Fibroblast of peridontal ligament (primary cell): ENCODE measurements around the gene SLC25A42.
A peak's percentile ranks its signal among the peaks of the same experiment; 100 is the strongest.
"Not testable (repeated sequence)": the region's sequence is repeated elsewhere in the genome, so short reads cannot be mapped to it uniquely, and the experiment has no call there.

Experiments used
- DNase-seq: peaks from one replicate; pipeline ENCODE4 v3.0.0-alpha.2; 2010; ENCODE audit errors: extremely low read depth

The SLC25A42 gene

GRCh38 chr19:19063183-19064097 lies at the start of gene SLC25A42:
Gene SLC25A42 (plus strand): TSS chr19:19063994. CDS start chr19:19096125, 32,131 bp downstream.
- peak; percentile 99 for DNase-seq

GRCh38 chr19:19021115-19021514 lies 42.7 kb upstream of the SLC25A42 start:
- peak; percentile 77 for DNase-seq

GRCh38 chr19:19022380-19022961 lies 41.3 kb upstream of the SLC25A42 start:
- DNase-seq, result no peak

- not testable (repeated sequence) for DNase-seq
These were observed 40.4 kb upstream of the SLC25A42 start for GRCh38 chr19:19023376-19023775.

GRCh38 chr19:19025861-19026260 lies 37.9 kb upstream of the SLC25A42 start:
- DNase-seq, result no peak

GRCh38 chr19:19026299-19026971 lies 37.4 kb upstream of the SLC25A42 start:
- DNase-seq, result peak; percentile 44

- no peak for DNase-seq
These were observed 36.6 kb upstream of the SLC25A42 start for GRCh38 chr19:19027228-19027627.

- no peak for DNase-seq
These were observed 35.3 kb upstream of the SLC25A42 start for GRCh38 chr19:19028526-19028925.

GRCh38 chr19:19031891-19032290 lies 31.9 kb upstream of the SLC25A42 start:
- no peak for DNase-seq

- peak; percentile 90 for DNase-seq
These were observed 31.2 kb upstream of the SLC25A42 start for GRCh38 chr19:19032420-19033175.

GRCh38 chr19:19033176-19033425 lies 30.7 kb upstream of the SLC25A42 start:
- no peak for DNase-seq

GRCh38 chr19:19033426-19034203 lies 30.2 kb upstream of the SLC25A42 start, which contains the start of the genes ARMC6 and SUGP2:
Gene ARMC6 (plus strand): TSS chr19:19033603. CDS start chr19:19034210, 607 bp downstream.
Gene SUGP2 (minus strand): TSS chr19:19033517. CDS start chr19:19031071, 2,446 bp downstream.
- DNase-seq, result peak; percentile 77

GRCh38 chr19:19034204-19034624 lies 29.6 kb upstream of the SLC25A42 start:
- peak; percentile 37 for DNase-seq

GRCh38 chr19:19039901-19040300 lies 23.9 kb upstream of the SLC25A42 start:
- no peak for DNase-seq

GRCh38 chr19:19040417-19040816 lies 23.4 kb upstream of the SLC25A42 start:
- peak; percentile 98 for DNase-seq

- no peak for DNase-seq
These were observed 21.0 kb upstream of the SLC25A42 start for GRCh38 chr19:19042732-19043280.

- DNase-seq, result no peak
These were observed 20.3 kb upstream of the SLC25A42 start for GRCh38 chr19:19043481-19043880.

- DNase-seq, result no peak
These were observed 19.9 kb upstream of the SLC25A42 start for GRCh38 chr19:19043881-19044280.

GRCh38 chr19:19049406-19049805 lies 14.4 kb upstream of the SLC25A42 start:
- DNase-seq, result no peak

GRCh38 chr19:19050104-19050503 lies 13.7 kb upstream of the SLC25A42 start:
- no peak for DNase-seq

GRCh38 chr19:19050731-19051130 lies 13.1 kb upstream of the SLC25A42 start:
- no peak for DNase-seq
